DOHH2 (cell line): ENCODE measurements around the gene CYP26C1.

ENCODE experiments used
- CTCF ChIP-seq: fragments of 200-600 bp; sonication (generic); IDR thresholded peaks from one replicate; pipeline ENCODE4 v1.5.1; 2014; ENCODE audit warnings: antibody characterized with exemption, mild to moderate bottlenecking, low read depth, low read length; ENCODE audit not compliant: poor library complexity, severe bottlenecking
- EZH2phosphoT487 ChIP-seq: fragments of 200-600 bp; sonication (generic); IDR thresholded peaks from 2 replicates; pipeline ENCODE4 v1.6.1; 2017; ENCODE audit warnings: borderline replicate concordance, mild to moderate bottlenecking, antibody characterized with exemption, low read length, moderate library complexity, mixed read lengths

- TF ChIP-seq EZH2phosphoT487 (no peak), CTCF (no peak)
Observed at GRCh38 chr10:93087846-93088245, 27.2 kb downstream of the CYP26C1 start.
